A673 (cell line): ENCODE results near the gene GUCA1A. TPM values are rescaled to one million over a fixed set of nuclear protein-coding genes. Genes with fewer than 3 reads are reported as not detected.
"Not testable (repeated sequence)": the region's sequence is repeated elsewhere in the genome, so short reads cannot be mapped to it uniquely, and the experiment has no call there.

Experiments used
- BruUV-seq: library from RNA; stranded (reverse); fragments of 400-500 nt; replicated peaks from 2 replicates; lab custom pipeline; 2021; lab: Mats Ljungman, UMichigan
- CTCF ChIA-PET: fragments of 300-600 bp; sonication (Branson Sonifier 250); formaldehyde crosslinking; loops from one replicate; lab custom pipeline; 2022; ENCODE audit warnings: antibody characterized with exemption; lab: Charles Lee
- POLR2A ChIA-PET: fragments of 300-600 bp; sonication (Branson Sonifier 250); formaldehyde crosslinking; loops from one replicate; lab custom pipeline; 2022; ENCODE audit warnings: antibody characterized with exemption; ENCODE audit not compliant: low non-redundant PET; lab: Charles Lee
- DNase-seq: peaks from one replicate; pipeline ENCODE4 v3.0.0-alpha.2; 2015; ENCODE audit warnings: low spot score
- H3K27ac ChIP-seq: fragments of 200-600 bp; sonication (generic); 2 replicates; pipeline ENCODE4 v1.5.1; 2016; ENCODE audit warnings: mixed run types, low read depth, mild to moderate bottlenecking, mixed read lengths, antibody characterized with exemption, low read length; ENCODE audit not compliant: poor library complexity, severe bottlenecking
- H3K27me3 ChIP-seq: fragments of 200-600 bp; sonication (generic); replicated peaks from 2 replicates; pipeline ENCODE4 v1.6.1; 2017; ENCODE audit warnings: mixed run types, low read depth, mild to moderate bottlenecking, mixed read lengths, antibody characterized with exemption, low read length; ENCODE audit not compliant: insufficient read depth, poor library complexity
- H3K36me3 ChIP-seq: fragments of 200-600 bp; sonication (generic); 2 replicates; pipeline ENCODE4 v1.6.1; 2016; ENCODE audit warnings: mixed run types, mild to moderate bottlenecking, mixed read lengths, antibody characterized with exemption, low read length; ENCODE audit not compliant: insufficient read depth, poor library complexity, severe bottlenecking
- H3K4me1 ChIP-seq: fragments of 200-600 bp; sonication (generic); 2 replicates; pipeline ENCODE4 v1.6.1; 2017; ENCODE audit warnings: mixed run types, mild to moderate bottlenecking, mixed read lengths, antibody characterized with exemption, low read length; ENCODE audit not compliant: insufficient read depth, poor library complexity, severe bottlenecking
- H3K4me3 ChIP-seq: fragments of 200-600 bp; sonication (generic); 2 replicates; pipeline ENCODE4 v1.5.1; 2016; ENCODE audit warnings: low read depth, mixed run types, mild to moderate bottlenecking, mixed read lengths, low read length; ENCODE audit not compliant: poor library complexity, severe bottlenecking
- H3K9me3 ChIP-seq: fragments of 200-600 bp; sonication (generic); 2 replicates; pipeline ENCODE4 v1.6.1; 2016; ENCODE audit warnings: mixed run types, low read depth, mild to moderate bottlenecking, mixed read lengths, antibody characterized with exemption, low read length; ENCODE audit not compliant: poor library complexity, severe bottlenecking
- CTCF ChIP-seq: fragments of 300-800, 200-600 bp; sonication (generic); conservative IDR thresholded peaks from 2 replicates; pipeline ENCODE4 v1.5.1; 2017; ENCODE audit warnings: low read depth, mild to moderate bottlenecking, antibody characterized with exemption, low read length, moderate library complexity, mixed read lengths
- EZH2 ChIP-seq: fragments of 200-600 bp; sonication (generic); IDR thresholded peaks from 2 replicates; pipeline ENCODE4 v1.6.1; 2017; ENCODE audit warnings: borderline replicate concordance, low read depth, mild to moderate bottlenecking, mixed read lengths, antibody characterized with exemption, low read length; ENCODE audit not compliant: poor library complexity, severe bottlenecking
- intact Hi-C: fragments of 100-400 bp; cut with micrococcal nuclease; formaldehyde crosslinking; loops from one replicate; pipeline ENCODE4 v1.10.0; 2022; ENCODE audit not compliant: unreplicated experiment
- total RNA-seq: library from RNA; stranded (reverse); gene quantifications from 2 replicates; pipeline ENCODE4 v1.2.3, GENCODE V29; 2021

The GUCA1A gene
- total RNA-seq, 1 experiment from 2014 or later = not detected

GRCh38 chr6:42199106-42199981 lies 26.2 kb downstream of the GUCA1A start:
- H3K9me3 ChIP-seq = no peaks in the 10 kb centered on the region
- TF ChIP-seq EZH2 (no peak), CTCF (no peak)
- H3K27ac ChIP-seq = no peak overlapping the region
- CTCF ChIA-PET = no interaction called here
- H3K4me3 ChIP-seq = no peak overlapping the region
- DNase-seq = no peak
- H3K4me1 ChIP-seq = no peaks in the 10 kb centered on the region
- intact Hi-C loops = no loop called here
- POLR2A ChIA-PET = no interaction called here
- no TSS peak for BruUV-seq
- H3K36me3 ChIP-seq = no peaks in the 10 kb centered on the region
- no peaks in the 10 kb centered on the region for H3K27me3 ChIP-seq

- DNase-seq = no peak
- Histone ChIP-seq H3K27ac (no peak overlapping the region), H3K27me3 (no peaks in the 10 kb centered on the region), H3K36me3 (no peaks in the 10 kb centered on the region), H3K4me3 (no peak overlapping the region), H3K9me3 (no peaks in the 10 kb centered on the region), H3K4me1 (no peaks in the 10 kb centered on the region)
- ChIA-PET POLR2A (no interaction called here), CTCF (no interaction called here)
- no TSS peak for BruUV-seq
- intact Hi-C loops = no loop called here
- TF ChIP-seq EZH2 (no peak), CTCF (no peak)
Observed at GRCh38 chr6:42200035-42200434, 26.9 kb downstream of the GUCA1A start.

GRCh38 chr6:42201382-42201781 lies 28.2 kb downstream of the GUCA1A start:
- Histone ChIP-seq H3K4me3 (no peak overlapping the region), H3K27me3 (no peaks in the 10 kb centered on the region), H3K9me3 (no peaks in the 10 kb centered on the region), H3K27ac (no peak overlapping the region), H3K36me3 (peaks cover 1% of the 10 kb centered on the region), H3K4me1 (no peaks in the 10 kb centered on the region)
- intact Hi-C loops = no loop called here
- ChIA-PET POLR2A (no interaction called here), CTCF (no interaction called here)
- TF ChIP-seq CTCF = no peak
- TF ChIP-seq EZH2 = no peak
- BruUV-seq = no TSS peak
- no peak for DNase-seq

GRCh38 chr6:42202131-42202915 lies 29.2 kb downstream of the GUCA1A start:
- DNase-seq, H3K9me3 ChIP-seq, H3K27ac ChIP-seq, H3K27me3 ChIP-seq, H3K4me3 ChIP-seq, BruUV-seq, intact Hi-C loops, H3K4me1 ChIP-seq, H3K36me3 ChIP-seq: not testable (repeated sequence)
- ChIA-PET POLR2A (interaction anchor here (0.6 kb wide), 1 partner anchor 38 kb away, joined by 4 read pairs; no protein-coding TSS in a partner anchor), CTCF (interaction anchor here (1.4 kb wide), 1 partner anchor 12 kb away, joined by 3 read pairs; no protein-coding TSS in a partner anchor)
